AG08396 (cell line): ENCODE measurements around the gene EPB41L5.
"Not testable (repeated sequence)": the region's sequence is repeated elsewhere in the genome, so short reads cannot be mapped to it uniquely, and the experiment has no call there.

Source experiments
- DNase-seq: peaks from one replicate; pipeline ENCODE4 v3.0.0; 2012; ENCODE audit warnings: low spot score, mixed read lengths

The EPB41L5 gene

DNA sequence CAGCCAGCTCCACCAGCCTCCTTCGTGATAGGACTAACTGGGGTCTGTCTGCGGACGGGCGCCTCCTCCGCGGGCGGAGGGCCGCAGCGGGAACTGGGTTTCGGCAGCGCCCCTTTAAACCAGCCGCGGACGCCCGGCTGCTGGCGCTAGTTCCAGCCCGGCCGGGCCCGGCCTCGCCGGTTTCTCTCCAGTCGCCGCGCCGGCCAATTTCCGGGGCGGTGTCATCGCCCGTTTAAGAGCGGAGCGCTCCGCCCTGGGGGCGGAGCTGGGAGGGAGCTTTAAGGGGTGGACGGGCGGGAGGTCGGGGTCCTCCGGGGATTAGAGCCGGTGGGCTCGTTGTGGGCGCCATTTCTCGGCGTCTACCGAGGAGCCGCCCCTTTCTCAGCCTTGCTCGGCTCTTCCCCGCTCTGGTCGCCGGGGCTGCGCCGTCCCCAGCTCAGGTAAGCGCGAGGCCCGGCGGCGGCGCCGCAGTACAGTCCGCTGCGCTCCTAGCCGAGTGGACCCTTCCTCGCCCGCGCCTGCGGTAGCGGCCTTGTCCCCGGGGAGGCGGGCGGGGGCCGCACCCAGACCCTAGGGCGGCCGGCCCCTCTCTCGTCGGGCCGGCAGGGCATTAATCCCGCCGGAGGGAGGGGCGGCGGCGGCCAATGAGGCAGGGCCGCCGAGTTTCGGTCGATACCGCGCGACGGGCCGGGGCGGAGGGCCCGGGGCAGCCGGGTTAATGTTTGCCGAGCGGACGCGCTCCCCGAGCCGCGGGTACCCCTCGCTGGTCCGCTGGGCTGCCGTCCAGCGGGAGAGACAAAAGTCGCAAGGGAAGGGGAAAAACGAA is at the start of gene EPB41L5:
Gene EPB41L5, plus strand, starts transcription at position 307 of the 826 bp plus-strand sequence. CDS start 6,008 bp downstream, outside the sequence.
- DNase-seq: peak; percentile 96

GRCh38 chr2:119981896-119982295 is 31.0 kb upstream of the EPB41L5 start:
- no peak for DNase-seq

DNA sequence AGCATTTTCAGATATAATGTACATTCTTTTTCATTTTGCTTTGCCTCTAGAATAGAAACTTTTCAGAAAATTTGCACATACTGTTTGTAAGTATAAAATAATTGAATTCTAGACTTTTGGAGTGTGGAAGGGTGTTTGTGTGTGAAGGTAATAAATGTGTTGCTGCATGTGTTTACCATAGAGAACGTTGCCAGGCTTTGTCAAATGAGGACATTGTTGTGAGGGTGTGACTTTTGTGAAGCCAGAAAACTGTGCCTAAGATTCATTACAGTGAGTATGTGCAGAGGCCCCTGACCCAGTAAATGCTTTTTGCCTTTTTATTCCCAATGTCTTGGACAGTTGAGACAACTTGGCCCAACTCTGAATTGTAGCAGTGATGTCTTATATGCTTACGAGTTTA is 30.4 kb upstream of the EPB41L5 start:
- DNase-seq: no peak

DNA sequence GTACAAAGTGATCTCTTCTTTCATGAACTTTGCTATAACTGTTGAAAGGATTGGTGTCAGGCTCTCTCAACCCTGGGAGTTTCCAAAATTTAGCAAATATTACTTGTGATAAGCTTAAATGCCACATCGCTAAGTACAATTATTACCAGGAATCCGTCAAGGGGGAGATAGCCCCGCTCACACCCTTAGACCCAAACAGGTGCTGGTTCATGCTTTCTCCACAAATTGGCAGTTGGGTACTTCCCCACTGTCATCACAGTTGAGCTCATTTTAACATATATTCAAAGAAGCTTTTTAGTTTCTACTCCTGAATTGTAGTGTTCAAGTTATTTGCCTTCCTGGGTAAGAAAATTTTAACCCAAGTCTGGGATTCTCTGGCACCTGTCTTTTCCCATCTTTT is 29.8 kb upstream of the EPB41L5 start:
- no peak for DNase-seq

GRCh38 chr2:119996148-119996547 is 16.7 kb upstream of the EPB41L5 start:
- no peak for DNase-seq

DNA sequence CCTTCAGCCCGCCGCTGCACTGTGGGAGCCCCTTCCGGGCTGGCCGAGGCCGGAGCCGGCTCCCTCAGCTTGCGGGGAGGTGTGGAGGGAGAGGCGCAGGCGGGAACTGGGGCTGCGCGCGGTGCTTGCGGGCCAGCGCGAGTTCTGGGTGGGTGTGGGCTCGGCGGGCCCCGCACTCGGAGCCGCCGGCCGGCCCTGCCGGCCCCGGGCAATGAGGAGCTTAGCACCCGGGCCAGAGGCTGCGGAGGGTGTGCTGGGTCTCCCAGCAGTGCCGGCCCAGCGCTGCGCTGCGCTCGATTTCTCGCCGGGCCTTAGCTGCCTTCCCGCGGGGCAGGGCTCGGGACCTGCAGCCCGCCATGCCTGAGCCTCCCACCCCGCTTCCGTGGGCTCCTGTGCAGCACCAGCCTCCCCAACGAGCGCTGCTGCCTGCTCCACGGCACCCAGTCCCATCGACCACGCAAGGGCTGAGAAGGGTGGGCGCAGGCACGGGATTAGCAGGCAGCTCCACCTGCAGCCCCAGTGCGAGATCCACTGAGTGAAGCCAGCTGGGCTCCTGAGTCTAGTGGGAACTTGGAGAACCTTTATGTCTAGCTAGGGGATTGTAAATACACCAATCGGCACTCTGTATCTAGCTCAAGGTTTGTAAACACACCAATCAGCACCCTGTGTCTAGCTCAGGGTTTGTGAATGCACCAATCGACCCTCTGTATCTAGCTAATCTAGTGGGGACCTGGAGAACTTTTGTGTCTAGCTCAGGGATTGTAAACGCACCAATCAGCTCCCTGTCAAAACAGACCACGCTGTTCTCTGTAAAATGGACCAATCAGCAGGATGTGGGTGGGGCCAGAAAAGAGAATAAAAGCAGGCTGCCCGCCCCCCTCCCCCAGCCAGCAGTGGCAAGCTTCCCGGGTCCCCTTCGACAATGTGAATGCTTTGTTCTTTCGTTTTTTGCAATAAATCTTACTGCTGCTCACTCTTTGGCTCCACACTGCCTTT is 15.7 kb upstream of the EPB41L5 start:
- DNase-seq: not testable (repeated sequence)

DNA sequence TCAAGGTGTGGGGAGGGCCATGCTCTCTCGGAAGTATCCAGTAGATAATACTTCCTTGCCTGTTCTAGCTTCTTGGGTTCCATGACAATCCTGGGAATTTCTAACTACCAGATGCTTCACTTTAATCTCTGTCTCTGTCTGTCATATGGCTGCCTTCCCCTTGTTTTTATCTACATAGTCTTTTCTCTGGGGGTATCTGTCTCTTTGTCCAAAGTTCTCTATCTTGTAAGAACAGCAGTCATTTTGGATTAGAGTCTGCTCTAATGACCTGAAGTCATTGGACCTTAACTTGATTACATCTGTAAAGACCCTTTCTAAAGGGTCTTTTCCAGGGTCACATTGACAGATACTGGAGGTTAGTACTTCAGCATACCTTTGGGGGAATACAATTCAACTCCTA is 11.4 kb upstream of the EPB41L5 start:
- no peak for DNase-seq

DNA sequence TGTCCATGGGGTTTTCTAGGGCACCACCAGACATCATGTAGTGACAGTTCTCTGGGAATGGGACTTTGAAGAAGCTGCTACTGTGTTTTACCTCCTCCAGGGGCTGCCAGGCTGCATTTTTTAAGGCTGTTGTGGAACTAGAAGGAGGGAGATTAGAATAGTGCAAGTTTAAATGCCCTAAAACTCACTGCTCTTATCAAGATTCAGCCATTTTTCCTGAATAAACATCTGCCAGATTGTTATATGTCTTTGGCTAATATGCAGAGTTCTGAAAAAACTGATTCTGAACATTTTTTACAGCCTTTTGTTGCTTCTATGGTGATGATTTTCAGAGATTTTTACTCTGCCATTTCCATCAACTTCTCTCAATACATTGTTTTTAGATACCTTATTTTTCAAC is 8.6 kb upstream of the EPB41L5 start:
- DNase-seq: no peak

DNA sequence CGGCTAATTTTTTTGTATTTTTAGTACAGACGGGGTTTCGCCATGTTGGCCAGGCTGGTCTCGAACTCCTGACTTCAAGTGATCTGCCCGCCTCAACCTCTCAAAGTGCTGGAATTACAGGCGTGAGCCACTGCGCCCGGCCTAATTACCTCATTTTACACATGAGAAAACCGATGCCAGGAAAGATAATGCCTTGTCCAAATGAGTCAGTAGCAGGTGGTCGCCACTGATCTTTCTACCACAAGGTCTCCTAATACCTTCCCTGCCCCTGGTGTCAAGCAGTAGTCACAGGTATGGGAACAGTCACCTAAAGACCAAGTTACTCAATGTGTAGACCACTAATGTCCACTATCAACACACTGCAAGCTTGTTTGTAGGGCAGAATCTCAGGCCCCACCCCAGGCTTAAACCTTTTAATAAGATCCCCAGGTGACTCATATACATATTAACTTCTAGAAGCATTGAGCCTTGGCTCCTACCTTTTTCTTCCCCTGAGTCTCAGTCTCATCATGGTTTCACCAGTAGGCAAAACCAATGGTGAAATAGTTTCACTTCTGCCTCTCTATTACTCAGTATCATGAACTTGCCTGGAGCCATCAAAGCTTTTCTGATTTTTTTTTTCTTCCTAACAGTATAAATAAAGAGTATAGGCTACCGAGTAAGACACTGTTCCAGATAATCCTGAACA is 6.9 kb upstream of the EPB41L5 start:
- DNase-seq: no peak

DNA sequence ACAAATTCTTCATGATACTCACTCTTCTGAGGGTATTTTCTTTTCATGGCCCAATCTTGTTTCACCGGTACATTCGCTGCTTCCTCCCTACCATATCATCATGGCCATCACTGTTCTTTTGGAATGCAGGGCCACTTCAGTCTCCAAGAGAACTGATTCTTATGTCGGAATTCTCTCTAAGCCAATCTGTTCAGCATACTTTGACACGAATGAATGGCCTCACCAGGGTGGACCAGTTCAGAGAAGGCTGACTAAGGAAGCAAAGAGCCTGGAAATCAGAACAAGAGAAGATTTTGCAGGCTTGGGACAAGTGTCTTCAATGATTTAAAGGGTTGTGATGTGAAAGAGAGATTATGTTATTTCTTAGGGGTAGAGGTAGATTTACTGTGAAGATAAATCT is 5.0 kb upstream of the EPB41L5 start:
- no peak for DNase-seq

DNA sequence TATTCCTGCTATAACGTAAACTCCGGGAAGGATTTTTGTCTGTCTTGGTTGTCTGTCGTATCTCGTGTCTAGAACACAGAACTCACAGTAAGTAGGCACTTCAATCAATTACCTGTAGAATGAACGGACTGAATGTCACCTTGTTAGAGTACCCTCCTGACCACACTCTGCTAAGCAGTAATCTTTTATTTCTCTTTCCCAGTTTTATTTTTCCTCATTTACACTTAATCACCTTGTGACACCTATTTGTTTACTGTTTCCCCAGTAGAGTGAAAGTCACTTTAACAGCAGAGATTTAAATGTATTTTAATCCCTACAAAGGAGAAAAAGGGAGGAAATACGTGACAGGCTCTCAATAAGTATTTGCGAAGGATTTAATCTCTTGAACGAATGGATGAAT is 514 bp upstream of the EPB41L5 start:
- DNase-seq: no peak

GRCh38 chr2:120013597-120014223 is 833 bp downstream of the EPB41L5 start:
- no peak for DNase-seq

DNA sequence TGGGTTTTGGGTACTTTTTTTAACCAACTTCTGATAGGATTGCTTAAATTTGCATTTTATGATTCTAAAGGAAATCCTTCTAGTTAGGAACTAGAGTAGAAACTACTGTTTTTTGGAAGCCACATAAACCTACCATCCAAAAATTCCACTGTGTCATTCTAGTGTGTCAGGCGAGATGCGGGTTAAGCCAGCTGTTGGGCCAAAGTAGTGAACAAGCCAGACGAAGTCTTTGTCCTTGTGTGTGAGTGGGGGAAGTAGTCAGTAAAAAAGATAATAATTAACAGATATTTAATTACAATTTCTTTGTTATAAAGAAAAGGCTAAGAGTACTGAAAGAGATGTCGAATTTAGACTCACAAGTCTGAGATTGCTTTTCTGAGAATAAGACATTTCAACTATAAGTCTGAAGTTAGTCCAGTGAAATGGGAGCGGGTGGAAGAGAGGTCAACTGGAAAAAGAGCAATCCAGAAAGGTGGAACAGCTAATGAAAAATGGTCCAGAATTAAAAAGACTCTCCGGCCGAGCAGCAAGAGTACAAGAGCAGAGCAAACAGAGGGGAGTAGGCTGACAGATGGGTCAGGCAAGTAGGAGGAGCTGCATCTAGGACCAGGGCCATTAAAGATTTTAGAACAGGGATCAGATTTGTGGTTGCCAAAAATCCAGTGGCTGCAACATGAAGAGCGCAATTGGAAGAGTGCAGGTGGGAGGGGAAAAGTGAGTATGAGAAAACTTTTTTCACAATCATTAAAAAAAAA is 1.5 kb downstream of the EPB41L5 start:
- peak; percentile 38 for DNase-seq

- DNase-seq: no peak
Measured at GRCh38 chr2:120016800-120017199, 3.9 kb downstream of the EPB41L5 start.

DNA sequence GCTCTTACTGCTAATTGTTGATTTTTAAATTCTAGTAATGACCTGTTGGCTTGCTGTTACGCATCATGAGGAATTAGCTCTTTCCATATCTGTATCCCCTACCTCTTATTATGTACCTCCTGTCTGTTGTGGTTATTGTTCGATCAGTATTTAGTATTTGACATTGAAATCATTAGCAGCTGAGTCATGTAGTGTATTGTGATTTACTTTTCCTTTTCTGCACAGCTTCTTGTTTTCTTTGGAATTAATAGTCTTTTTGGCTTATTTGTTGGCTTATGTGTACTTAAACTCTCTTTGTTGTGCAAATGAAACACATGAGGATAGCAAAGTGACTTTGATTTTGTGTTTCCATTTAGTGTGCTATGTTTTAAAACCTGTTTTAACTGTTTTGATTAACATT is 4.3 kb downstream of the EPB41L5 start:
- no peak for DNase-seq

- DNase-seq: no peak
Measured at GRCh38 chr2:120018549-120018948, 5.7 kb downstream of the EPB41L5 start.

- no peak for DNase-seq
Measured at GRCh38 chr2:120020554-120020953, 7.7 kb downstream of the EPB41L5 start.

DNA sequence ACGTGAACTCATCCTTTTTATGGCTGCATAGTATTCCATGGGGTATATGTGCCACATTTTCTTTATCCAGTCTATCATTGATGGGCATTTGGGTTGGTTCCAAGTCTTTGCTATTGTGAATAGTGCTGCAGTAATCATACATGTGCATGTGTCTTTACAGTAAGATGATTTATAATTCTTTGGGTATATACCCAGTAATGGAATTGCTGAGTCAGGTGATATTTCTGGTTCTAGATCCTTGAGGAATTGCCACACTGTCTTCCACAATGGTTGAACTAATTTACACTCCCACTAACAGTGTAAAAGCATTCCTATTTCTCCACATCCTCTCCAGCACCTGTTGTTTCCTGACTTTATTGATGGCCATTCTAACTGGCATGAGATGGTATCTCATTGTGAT is 9.6 kb downstream of the EPB41L5 start:
- not testable (repeated sequence) for DNase-seq

GRCh38 chr2:120026890-120027289 is 14.0 kb downstream of the EPB41L5 start:
- DNase-seq: no peak

DNA sequence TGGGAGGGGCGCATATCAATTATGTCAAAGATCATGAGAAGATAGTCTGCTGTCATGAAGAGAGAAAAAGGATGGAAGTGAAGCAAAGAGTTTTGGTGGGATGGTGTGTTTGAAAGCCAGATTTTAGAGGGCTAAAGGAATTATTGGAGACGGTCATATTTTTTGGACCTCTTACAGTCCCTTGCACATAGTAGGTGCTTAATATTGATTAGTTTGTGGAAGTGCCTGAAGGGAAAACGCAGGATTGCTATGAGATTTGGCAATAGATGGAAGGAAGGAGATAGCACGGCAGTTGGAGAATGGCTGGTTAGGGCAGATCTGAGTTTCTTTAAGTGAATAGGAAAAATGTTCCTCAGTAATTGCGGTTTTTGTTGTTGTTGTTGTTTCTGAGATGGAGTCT is 15.9 kb downstream of the EPB41L5 start:
- no peak for DNase-seq
